Activated CD8-positive, alpha-beta memory T cell treated with anti-CD3 and anti-CD28 coated beads, Interleukin-2, amount 50 U/mL, for 24 hours (primary cell): ENCODE data around the gene TEDDM1.
"Not testable (repeated sequence)": the region's sequence is repeated elsewhere in the genome, so short reads cannot be mapped to it uniquely, and the experiment has no call there.

Source experiments
- DNase-seq: peaks from one replicate; pipeline ENCODE4 v3.0.0-alpha.2; 2020; ENCODE audit errors: extremely low read depth

Gene TEDDM1

DNA sequence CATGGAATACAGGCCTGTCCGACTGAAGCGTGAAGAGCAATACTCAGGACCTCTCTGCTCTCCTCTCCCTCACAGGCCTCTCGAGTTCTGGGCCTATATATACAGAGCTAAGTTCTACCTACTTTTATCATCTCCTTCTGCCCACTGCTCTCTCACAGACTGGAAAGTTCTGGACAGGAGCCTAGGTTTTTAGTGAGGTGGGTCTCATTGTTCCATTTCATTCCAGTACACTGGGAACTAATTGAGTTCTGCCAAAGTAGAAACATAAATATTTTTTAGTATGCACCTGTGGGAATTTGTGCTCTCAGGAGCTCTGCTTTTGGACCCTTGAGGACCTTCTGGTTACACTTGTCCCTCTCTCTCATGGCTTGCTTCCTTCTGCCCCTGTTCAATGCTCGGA is at the start of gene TEDDM1:
Gene TEDDM1, minus strand, starts transcription at position 101 of the 400 bp plus-strand sequence. CDS start 182 bp downstream, outside the sequence.
- no peak for DNase-seq

GRCh38 chr1:182450087-182450486 is 49.6 kb upstream of the TEDDM1 start, which contains the start of gene RGSL1:
TSS of gene RGSL1 (plus strand) at chr1:182450146. CDS start at chr1:182450166, 20 bp downstream.
- no peak for DNase-seq

GRCh38 chr1:182447660-182448059 is 47.2 kb upstream of the TEDDM1 start:
- DNase-seq: no peak

DNA sequence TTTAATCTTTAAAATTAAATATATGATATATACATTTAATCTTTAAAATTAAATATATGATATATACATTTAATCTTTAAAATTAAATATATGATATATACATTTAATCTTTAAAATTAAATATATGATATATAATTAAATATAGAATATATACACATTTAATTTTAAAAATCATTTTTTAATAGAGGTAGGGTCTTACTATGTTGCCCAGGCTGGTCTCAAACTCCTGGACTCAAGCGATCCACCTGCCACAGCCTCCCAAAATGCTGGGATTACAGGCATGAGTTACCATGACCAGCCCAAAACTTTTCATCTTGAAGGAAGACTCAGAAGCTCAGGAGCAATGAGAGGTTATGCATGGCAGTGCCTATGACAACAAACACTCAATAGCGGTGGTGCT is 46.7 kb upstream of the TEDDM1 start:
- DNase-seq: not testable (repeated sequence)

DNA sequence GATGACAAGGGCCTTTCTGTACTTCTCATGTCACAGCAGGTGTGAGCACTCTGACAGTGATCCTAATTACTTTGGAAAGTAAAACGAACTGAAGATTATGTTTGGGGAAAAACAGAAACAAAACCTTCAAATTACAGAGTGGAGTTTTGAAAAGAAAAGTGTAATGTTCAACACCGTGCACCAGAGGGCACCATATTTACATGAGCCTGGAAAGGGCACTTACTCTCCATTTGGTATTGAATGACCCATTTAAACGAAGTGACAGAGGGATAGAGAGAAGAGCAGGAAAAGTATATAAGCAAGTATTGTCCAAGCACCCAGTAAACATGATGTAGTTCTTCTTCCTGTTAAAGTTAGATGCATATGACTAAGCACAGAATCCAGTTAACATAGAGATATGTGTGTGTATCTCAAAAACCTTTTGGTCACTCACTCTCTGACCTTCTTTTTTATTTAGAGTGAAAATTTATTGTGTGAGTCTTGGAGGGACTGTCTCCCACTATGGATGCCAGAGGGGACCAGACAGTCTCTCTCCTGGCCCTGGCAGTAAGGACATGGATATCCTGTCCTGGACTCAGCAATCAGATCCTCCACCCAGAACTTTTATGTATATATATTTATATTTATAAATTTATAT is 45.7 kb upstream of the TEDDM1 start:
- no peak for DNase-seq

DNA sequence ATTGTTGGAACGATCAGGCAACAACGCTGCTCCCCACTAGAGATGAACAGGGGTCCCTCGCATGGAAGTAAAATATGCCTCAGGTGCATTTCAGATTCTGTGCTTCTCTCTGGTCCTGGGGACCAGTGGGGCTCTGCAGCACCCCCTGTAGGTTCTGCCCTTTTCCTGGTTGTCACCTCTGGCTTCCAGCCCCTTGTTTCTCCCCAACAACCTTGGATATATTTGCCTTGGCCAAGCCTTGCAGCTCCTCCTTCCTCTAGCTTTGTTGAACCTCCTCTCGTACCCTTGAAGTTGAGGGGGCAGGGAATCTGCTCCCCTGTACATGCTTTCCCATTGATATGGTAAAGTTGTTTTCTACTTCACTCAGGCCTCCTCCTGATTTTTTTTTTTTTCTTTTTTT is 44.0 kb upstream of the TEDDM1 start:
- DNase-seq: no peak

DNA sequence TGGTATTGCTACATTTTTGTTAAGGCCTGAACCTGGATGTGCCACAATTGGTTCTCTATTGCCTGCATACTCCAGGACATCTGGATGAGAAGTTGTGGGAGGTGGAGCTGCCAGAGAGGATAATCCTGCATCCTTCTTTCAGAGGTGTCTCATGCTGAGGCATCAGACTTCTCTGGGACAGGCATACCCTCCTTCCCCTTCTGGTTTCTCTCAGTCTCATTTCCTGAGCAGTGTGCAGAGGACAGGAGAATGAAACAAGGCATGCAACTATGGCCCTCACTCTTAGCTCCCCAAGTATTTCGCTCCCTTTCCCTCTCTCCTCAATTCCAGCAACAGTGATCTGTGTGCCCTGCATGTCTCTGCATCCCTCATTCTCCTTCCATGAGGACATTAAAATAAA is 41.9 kb upstream of the TEDDM1 start:
- no peak for DNase-seq

DNA sequence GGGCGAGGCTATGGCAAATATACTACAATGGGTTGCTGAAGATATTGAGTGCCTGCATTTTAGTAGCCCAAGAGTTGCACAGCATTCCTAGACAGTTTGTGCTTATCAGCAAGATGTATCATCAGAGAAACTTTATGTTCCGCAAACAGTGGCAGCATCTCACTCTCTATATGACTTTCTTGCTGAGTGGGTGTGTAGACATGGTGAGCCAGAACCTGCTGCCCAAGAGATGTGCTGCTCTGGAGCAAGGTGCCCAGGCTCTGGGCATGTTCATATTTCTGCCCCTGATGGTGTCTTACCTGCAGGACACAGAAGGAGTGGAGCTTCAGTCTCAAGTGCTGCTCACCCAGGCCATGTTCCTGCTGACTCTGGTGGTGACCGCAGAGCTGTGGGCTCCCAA is 41.3 kb upstream of the TEDDM1 start:
- no peak for DNase-seq

DNA sequence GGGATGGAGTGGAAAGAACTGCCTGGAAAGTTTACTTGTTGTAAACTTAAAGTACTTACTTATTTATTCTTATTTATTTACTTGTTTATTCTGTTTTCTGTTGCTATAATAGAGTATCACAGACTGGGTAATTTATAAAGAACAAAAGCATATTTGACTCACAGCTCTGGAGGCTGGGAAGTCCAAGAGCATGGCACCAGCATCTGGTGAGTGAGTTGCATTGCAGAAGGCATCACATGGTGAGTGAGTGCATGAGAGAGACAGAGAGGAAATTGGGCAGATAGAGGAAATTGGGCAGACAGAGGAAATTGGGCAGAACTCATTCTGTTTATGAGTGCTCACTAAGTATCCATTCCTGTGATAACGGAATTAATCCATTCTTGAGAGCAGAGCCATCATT is 37.9 kb upstream of the TEDDM1 start:
- no peak for DNase-seq

DNA sequence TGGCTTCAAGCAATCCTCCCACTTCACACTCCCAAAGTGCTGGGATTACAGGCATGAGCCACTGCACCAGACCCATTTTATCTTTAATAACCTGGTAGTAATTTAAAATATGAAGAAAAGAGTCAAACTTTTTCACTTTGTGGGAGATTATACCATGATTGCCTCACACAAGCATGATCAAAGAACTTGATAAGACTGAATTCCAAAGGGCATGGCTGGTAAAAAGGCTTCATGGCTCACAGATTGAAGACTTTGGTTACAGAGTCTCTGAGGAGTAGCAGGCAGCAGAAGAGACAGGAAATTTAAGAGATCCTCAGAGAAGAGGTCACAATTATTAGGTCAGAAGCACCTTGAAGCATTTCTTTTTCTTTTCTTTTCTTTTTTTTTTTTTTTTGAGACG is 33.1 kb upstream of the TEDDM1 start:
- DNase-seq: no peak

- no peak for DNase-seq
Observed at GRCh38 chr1:182431278-182431677, 30.8 kb upstream of the TEDDM1 start.

- DNase-seq: no peak
Observed at GRCh38 chr1:182430263-182431068, 30.0 kb upstream of the TEDDM1 start.

GRCh38 chr1:182428043-182428442 is 27.6 kb upstream of the TEDDM1 start:
- no peak for DNase-seq

DNA sequence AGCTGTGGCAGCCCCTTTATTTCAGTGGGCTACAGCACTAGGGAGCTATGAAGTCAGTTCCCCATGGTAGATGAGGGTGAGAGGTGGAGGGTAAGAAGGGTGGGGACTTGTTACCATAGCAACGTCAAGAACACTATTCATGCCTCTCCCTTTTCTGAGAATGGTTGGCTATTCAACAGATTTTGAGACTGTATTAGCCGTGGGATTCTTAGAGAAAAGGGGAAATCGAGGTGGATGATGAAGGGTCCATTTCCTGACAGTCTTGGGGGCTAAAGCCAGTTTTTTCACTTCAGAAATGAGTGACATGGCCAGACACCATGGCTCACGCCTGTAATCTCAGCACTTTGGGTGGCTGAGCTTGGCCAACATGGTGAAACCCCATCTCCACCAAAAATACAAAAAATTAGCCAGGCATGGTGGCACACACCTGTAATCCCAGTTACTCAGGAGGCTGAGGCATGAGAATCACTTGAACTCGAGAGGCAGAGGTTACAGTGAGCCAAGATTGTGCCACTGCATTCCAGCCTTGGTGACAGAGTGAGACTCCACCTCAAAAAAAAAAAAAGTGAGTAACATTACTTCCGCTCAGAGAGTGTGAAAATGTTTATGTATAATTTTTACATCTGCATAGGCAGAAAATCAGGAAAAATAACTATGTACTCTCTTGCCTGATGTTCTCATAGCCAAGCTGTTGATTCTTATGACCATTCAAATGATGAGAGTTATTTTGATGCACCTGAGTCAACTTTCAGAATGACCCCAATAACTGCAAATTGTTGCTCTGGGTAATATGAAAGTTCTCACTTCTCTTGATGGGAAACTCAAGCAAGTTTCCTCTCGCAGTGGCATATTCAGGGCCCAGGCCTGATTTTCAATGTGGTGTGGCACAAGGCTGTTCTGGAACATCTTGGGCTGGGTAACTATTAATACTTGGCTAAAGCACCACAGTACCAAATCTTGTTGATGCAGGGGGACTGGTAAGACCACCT is 26.3 kb upstream of the TEDDM1 start:
- DNase-seq: no peak

- DNase-seq: no peak
Observed at GRCh38 chr1:182415789-182416188, 15.3 kb upstream of the TEDDM1 start.

- no peak for DNase-seq
Observed at GRCh38 chr1:182413969-182414368, 13.5 kb upstream of the TEDDM1 start.

DNA sequence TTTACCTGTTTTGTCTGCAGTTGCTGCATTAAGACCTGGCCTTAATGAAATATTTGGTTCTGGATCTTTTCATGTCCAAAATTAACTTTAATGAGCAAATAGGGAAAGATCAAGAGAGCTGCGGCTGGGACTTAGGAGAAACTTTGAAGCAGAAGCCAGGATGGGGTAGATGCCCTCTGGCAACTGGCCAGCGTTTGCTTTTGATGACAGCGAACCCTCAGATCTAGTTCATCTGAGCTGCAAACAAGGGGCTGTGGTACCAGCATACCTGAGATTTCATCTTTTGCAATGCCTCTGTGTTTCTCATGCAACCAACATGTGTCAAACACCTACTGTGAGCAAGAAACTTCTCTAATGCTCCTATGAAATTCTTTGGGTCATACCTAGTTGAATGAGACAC is 13.0 kb upstream of the TEDDM1 start:
- DNase-seq: no peak

DNA sequence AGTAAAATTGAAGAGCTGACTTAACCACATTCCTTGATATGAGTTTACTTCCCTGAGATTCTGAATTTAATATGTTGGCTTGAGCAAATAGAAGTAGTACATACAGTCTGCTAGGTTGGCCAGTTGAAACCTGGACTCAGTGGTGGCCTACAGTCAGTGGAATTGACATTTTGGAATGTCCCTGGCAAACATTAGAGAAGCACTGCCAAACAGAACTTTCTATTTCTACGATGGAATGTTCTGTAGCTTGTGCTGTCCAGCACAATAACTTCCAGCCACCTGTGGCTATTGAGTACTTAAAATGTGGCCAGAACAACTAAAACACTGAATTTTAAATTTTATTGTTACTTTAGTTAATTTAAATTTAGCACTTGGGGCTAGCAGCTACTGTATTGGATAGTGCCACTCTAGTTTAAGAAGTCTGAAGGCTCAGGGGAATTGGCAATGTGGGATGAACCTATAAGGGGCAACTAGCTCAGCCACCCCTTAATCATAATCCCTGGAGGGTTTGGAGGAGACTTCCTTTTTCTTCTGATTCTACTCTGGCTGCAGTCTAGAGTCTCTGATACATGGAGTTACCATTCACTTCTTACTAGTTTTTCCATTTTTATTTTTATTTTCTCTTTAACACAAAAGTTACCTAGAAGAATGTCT is 10.3 kb upstream of the TEDDM1 start:
- no peak for DNase-seq

DNA sequence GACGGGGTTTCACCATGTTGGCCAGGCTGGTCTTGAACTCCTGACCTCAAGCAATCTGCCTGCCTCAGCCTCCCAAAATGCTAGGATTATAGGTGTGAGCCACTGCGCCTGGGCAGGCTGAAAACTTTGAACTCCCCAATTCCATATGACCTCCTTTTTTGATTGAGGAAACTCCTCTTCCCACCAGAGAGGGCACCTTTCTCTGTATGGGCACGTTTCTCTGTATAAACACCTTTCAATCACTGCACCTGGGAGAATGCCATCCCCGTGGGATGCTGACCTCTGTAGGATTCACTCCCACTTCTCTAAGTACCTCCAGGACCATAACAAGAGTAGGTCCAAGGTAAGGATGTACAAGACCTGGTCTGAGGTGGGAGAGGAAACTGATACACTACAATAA is 9.7 kb upstream of the TEDDM1 start:
- DNase-seq: no peak

DNA sequence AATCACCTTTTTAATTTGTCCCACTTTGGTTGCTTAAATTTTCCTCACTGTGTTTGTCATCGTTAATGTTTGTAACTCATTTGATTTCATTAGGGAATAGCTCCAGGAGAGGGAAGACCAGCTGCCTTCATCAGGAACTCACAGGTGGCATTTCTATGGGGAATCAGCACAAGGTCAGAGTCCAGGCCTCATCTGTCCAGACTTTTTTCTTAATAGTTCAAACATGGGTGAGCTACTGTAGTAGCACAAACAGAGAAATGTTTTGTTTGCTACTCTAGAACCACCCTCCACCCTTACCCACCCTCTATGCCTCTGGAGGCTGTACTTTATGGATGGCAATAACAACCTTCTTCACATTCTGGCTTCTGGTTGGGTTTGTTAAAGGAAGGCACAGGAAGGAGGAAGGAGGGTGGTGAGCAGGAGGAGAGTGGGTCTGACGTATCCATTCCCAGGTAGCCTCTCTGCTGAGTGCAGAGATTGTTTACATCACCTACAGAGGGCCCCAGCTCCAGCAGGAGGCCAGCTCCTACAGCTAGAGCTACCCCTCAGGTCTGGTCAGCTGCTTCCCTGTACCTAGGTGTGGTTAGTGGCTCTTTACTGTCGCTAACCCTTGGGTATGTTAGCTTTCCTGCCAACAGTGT is 8.1 kb upstream of the TEDDM1 start:
- no peak for DNase-seq

DNA sequence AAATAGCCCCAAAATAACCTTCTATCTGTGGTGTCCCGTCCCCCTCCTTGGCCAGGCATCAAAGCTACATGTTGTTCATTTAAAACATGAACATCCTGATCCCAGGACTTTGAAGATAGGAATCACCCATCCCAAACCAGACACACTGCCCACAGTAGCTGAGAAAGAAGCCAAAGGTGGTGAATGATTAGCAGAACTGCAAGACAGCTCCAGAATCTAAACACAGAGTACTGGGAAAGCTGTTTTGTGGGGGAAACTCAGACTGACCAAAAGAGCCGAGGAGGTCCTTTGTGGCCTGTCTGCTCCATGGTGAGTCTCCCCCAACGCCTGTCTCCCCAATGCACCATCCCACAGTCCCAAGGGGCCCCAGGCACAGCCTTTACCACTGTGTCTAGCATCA is 7.3 kb upstream of the TEDDM1 start:
- no peak for DNase-seq
